ENCODE measurements around the gene IRAK3. TPM values are rescaled to one million over a fixed set of nuclear protein-coding genes. Genes with fewer than 3 reads are reported as not detected.

The IRAK3 gene, protein sequence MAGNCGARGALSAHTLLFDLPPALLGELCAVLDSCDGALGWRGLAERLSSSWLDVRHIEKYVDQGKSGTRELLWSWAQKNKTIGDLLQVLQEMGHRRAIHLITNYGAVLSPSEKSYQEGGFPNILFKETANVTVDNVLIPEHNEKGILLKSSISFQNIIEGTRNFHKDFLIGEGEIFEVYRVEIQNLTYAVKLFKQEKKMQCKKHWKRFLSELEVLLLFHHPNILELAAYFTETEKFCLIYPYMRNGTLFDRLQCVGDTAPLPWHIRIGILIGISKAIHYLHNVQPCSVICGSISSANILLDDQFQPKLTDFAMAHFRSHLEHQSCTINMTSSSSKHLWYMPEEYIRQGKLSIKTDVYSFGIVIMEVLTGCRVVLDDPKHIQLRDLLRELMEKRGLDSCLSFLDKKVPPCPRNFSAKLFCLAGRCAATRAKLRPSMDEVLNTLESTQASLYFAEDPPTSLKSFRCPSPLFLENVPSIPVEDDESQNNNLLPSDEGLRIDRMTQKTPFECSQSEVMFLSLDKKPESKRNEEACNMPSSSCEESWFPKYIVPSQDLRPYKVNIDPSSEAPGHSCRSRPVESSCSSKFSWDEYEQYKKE
- 1 to 10 TPM in 4 of 6 donors, under 1 TPM in 2; 0.55 to 5.3 (median 1.8) TPM for total RNA-seq
- polyA plus RNA-seq: 1 to 10 TPM; 1.1 TPM

DNA sequence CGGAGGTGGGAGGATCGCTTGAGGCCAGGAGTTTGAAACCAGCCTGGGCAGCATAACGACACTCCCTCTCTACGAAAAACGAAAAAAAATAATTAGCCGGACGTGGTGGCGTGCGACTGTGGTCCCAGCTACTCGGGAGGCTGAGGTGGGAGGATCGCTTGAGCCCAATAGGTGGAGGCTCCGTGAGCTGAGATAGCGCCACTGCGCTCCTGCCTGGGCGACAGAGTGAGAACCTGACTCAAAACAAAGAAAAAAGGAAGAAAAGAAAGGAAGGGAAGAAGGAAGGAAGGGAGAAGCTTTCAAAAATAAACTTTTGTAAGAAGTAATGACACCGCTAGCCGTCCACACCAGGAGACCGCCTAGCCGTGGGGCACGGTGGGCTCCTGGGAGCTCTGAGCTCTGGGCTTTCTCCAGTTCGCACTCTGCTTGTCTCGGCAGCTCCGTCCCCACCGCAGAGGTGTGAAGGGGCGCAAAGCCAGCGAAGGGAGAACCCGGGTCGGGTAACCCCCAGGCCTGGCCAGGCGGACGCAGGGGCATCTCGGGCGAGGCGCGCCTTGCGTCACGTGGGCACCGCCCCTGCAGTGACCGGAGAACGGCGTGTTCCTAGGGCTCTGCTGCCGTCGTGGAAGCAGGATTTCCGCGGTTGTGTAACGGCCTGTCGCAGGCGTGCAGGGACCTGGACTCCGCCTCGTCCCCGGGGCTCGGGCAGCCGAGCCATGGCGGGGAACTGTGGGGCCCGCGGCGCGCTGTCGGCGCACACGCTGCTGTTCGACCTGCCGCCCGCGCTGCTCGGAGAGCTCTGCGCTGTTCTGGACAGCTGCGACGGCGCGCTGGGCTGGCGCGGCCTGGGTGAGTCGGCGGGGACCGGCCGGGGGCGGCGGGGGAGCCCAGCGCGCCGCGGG, at the start of gene IRAK3:
Gene IRAK3 (plus strand): TSS at position 631 of the 902 bp plus-strand sequence. CDS start 86 bp downstream, at position 717.
- TF ChIP-seq, protein P1, sequence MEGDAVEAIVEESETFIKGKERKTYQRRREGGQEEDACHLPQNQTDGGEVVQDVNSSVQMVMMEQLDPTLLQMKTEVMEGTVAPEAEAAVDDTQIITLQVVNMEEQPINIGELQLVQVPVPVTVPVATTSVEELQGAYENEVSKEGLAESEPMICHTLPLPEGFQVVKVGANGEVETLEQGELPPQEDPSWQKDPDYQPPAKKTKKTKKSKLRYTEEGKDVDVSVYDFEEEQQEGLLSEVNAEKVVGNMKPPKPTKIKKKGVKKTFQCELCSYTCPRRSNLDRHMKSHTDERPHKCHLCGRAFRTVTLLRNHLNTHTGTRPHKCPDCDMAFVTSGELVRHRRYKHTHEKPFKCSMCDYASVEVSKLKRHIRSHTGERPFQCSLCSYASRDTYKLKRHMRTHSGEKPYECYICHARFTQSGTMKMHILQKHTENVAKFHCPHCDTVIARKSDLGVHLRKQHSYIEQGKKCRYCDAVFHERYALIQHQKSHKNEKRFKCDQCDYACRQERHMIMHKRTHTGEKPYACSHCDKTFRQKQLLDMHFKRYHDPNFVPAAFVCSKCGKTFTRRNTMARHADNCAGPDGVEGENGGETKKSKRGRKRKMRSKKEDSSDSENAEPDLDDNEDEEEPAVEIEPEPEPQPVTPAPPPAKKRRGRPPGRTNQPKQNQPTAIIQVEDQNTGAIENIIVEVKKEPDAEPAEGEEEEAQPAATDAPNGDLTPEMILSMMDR (IDR thresholded peaks at IDR 0.05): no peak
- Histone ChIP-seq H3K4me3 (peak within 1 kb of the TSS; percentile 19 to 51 (median 36)), H3K4me1 (no peaks in the 10 kb centered on the region), H3K36me3 (no peaks in the 10 kb centered on the region), H3K9me3 (no peaks in the 10 kb centered on the region), H3K27me3 (peaks cover 0 to 10% (median 0%) of the 10 kb centered on the region in 4 donors), H3K27ac (peak within 1 kb of the TSS in 3 of 4 donors; percentile 33 to 68 (median 67))
- DNase-seq (peak; percentile 25 to 75 (median 50)), FAIRE-seq (no peak), ATAC-seq (peak; percentile 53 to 89 (median 82))
- intact Hi-C loops (cut with DNase I): no loop called here
- WGBS, 2 donors: 18 to 19% methylated on average over 75 to 82 of the region's 82 CpGs

DNA sequence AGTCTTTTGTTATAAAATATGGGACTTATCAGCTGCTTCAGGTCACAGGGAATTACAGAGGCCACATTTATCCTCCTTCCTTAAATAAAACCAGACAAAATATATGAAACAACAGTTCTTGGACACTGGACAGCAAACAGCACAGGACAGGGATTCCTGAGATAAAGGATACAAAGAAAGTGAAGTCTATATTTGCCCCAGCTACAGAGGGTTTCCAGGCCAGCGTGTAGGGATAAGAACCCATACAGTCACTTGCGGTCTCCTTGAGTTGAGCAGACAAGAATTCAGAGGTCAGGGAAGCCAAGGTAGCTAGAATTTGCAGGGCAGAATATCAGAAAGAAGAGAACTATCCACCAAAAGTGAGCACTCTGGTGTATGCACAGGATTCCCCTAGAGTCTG, 49.7 kb upstream of the IRAK3 start:
- WGBS, 2 donors: 96 to 98% methylated on average over 2 of the region's 2 CpGs
- no peaks in the 10 kb centered on the region for H3K9me3 ChIP-seq
- H3K36me3 ChIP-seq: peaks cover 0 to 20% (median 0%) of the 10 kb centered on the region in 3 donors
- no peak overlapping the region for H3K4me3 ChIP-seq
- ATAC-seq (no peak), FAIRE-seq (no peak), DNase-seq (no peak)
- H3K27me3 ChIP-seq: no peaks in the 10 kb centered on the region
- no peak overlapping the region for H3K27ac ChIP-seq
- no peaks in the 10 kb centered on the region for H3K4me1 ChIP-seq
- TF ChIP-seq, protein P1 (IDR thresholded peaks at IDR 0.05): no peak
- intact Hi-C loops (cut with DNase I): no loop called here

DNA sequence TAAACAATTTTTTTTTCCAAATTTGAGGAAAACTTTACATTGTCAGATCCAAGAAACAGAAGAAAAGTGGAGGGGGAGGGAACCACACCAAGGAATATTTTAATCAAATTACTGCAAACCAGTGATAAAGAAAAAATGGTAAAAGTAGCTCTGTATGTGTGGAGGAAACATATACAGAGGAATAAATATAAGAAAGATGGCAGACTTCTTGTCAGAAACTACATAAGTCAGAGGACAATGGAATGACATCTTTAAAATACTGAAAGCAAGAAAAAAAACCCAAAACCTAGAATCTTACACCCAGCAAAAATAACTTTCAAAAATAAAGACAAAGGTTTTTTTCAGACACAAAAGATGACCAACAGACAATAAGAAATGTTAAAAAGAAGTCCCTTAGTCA, 48.3 kb upstream of the IRAK3 start:
- no peak for FAIRE-seq
- peaks cover 0 to 20% (median 0%) of the 10 kb centered on the region in 3 donors for H3K36me3 ChIP-seq
- peaks cover 0 to 6% (median 0%) of the 10 kb centered on the region in 3 donors for H3K4me1 ChIP-seq

DNA sequence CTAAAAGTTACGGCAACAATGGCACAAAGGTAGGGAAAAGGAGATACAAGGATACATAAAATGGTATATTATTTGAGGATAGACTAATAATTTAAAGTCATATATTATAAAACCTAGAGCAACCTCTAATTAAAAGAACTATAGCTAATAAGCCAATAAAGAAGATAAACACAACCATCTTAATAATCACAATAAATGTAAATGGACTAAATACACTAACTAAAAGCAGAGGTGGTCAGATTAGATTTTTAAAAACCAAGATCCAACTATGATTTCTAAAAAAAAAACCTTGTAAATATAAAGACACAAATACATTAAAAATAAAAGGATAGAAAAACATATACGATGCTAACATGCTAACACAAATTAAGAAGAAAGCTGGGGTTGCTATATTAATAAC, 47.7 kb upstream of the IRAK3 start:
- TF ChIP-seq, protein P1 (IDR thresholded peaks at IDR 0.05): no peak
- no peak overlapping the region for H3K4me3 ChIP-seq
- no peak overlapping the region for H3K27ac ChIP-seq
- 99 to 100% methylated on average over 2 of the region's 2 CpGs for WGBS, 2 donors
- no peak for DNase-seq
- peaks cover 0 to 20% (median 0%) of the 10 kb centered on the region in 3 donors for H3K36me3 ChIP-seq
- no peaks in the 10 kb centered on the region for H3K27me3 ChIP-seq
- no peak for ATAC-seq
- H3K9me3 ChIP-seq: no peaks in the 10 kb centered on the region
- intact Hi-C loops (cut with DNase I): no loop called here
- peaks cover 0 to 8% (median 0%) of the 10 kb centered on the region in 3 donors for H3K4me1 ChIP-seq
- peak; percentile 51 for FAIRE-seq

More for the DNA sequence above, 48.3 kb upstream of the IRAK3 start:
- no peak overlapping the region for H3K4me3 ChIP-seq
- DNase-seq: no peak
- H3K9me3 ChIP-seq: no peaks in the 10 kb centered on the region
- no peak overlapping the region for H3K27ac ChIP-seq
- H3K27me3 ChIP-seq: no peaks in the 10 kb centered on the region
- TF ChIP-seq, protein P1 (IDR thresholded peaks at IDR 0.05): no peak
- no peak for ATAC-seq
- intact Hi-C loops (cut with DNase I): no loop called here
